Skeletal muscle tissue (tissue), 4 donors: ENCODE data around the gene ADAMTSL1. TPM values are rescaled to one million over a fixed set of nuclear protein-coding genes. Genes with fewer than 3 reads are reported as not detected.
"Not testable (repeated sequence)": the region's sequence is repeated elsewhere in the genome, so short reads cannot be mapped to it uniquely, and the experiment has no call there.

Source experiments
- H3K27ac ChIP-seq: one replicate; pipeline ENCODE4 v1.7.0; 2013; ENCODE audit warnings: mild to moderate bottlenecking, low read depth, low read length, inconsistent platforms
- H3K27me3 ChIP-seq, 3 donors: one replicate each; pipeline ENCODE4 v1.7.0; 2013; ENCODE audit warnings: low read length in 3 of 3; ENCODE audit not compliant: control insufficient read depth in 3 of 3, insufficient read depth in 3 of 3
- H3K36me3 ChIP-seq, 3 donors: one replicate each; pipeline ENCODE4 v1.7.0; 2013; ENCODE audit warnings: low read length in 3 of 3; ENCODE audit not compliant: control insufficient read depth in 3 of 3, insufficient read depth in 3 of 3
- H3K4me1 ChIP-seq, 3 donors: one replicate each; pipeline ENCODE4 v1.7.0; 2013; ENCODE audit warnings: low read length in 3 of 3, mild to moderate bottlenecking in 3 of 3; ENCODE audit not compliant: control insufficient read depth in 3 of 3, insufficient read depth in 3 of 3
- H3K4me3 ChIP-seq, 3 donors: one replicate each; pipeline ENCODE4 v1.7.0; 2013; ENCODE audit warnings: low read length in 3 of 3
- H3K9ac ChIP-seq, 3 donors: one replicate each; pipeline ENCODE4 v1.7.0; 2013; ENCODE audit warnings: low read length in 3 of 3, mild to moderate bottlenecking in 3 of 3, moderate library complexity in 2 of 3, low read depth in 1 of 3
- H3K9me3 ChIP-seq, 3 donors: one replicate each; pipeline ENCODE4 v1.7.0; 2013; ENCODE audit warnings: low read length in 3 of 3; ENCODE audit not compliant: control insufficient read depth in 3 of 3
- total RNA-seq: library from RNA; depleted of rRNA; stranded (reverse); fragments of >200 nt; gene quantifications from one replicate; pipeline ENCODE4 v1.2.3, GENCODE V29; 2014
- donor health status: Osteomylitis.

Gene ADAMTSL1
- total RNA-seq, 1 donor from 2014 or later: 18.3 TPM

DNA sequence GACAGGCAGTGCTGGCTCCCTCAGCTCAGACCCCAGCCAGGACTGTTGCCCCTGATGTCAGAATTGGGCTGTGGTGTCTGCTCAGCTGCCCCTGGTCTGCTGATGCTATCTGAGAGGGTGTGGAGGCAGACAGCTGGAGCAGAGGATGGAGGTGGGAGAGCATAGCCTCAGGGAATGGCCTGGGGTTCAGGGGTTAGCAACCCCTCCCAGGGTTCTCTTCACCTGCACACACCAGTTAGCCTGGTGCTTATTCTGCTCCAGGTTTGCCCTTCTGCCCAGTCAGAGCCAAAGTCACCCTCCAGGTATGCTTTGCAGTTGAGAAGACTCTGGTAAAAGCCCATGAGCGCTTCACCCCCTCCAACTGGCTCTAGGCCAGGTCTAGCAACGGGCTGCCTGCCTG lies 449.2 kb downstream of the ADAMTSL1 start:
- H3K9me3 ChIP-seq: no peaks in the 10 kb centered on the region
- no peaks in the 10 kb centered on the region for H3K27me3 ChIP-seq
- H3K27ac ChIP-seq: no peak overlapping the region
- H3K4me1 ChIP-seq: peaks cover 8 to 10% (median 9%) of the 10 kb centered on the region in 3 donors
- H3K4me3 ChIP-seq: no peak overlapping the region
- no peak overlapping the region for H3K9ac ChIP-seq
- H3K36me3 ChIP-seq: no peaks in the 10 kb centered on the region

DNA sequence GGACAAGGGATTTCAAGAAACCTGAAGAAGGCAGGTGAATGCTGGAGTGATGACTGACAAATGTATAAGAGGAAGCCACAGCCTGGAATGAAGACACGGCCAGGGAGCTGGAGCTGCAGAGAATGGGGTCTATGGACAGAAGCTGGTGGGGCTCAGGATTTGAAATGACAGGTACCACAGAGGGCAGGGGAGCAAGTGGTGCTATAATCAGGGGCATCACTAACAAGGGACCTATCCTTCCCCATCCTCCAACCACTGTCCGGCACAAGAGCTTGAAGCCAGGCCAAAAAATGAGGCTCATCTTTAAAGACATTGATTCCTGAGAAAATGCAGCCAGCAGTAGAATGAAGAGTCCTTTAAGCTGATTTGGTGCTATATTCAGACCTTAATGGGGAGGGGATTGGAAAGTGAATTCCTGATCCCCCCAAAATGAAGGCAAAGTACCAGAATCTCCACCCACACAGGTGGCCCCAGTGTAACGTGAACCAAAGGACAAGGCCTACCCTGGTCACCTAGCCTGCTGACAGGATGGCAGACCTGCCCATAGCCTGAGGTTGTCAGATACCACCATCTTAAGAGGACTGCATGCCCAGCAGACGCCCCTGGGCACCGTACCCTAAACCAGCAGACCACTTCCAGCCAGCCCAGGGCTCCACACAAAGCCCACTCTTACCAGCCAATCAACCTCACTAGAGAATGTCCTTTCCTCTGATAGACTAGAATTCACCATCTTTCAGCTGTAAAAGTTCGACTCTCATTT lies 449.9 kb downstream of the ADAMTSL1 start:
- H3K4me1 ChIP-seq: peaks cover 8 to 10% (median 9%) of the 10 kb centered on the region in 3 donors
- H3K27ac ChIP-seq: no peak overlapping the region
- H3K36me3 ChIP-seq: no peaks in the 10 kb centered on the region
- no peak overlapping the region for H3K4me3 ChIP-seq
- H3K27me3 ChIP-seq: no peaks in the 10 kb centered on the region
- no peaks in the 10 kb centered on the region for H3K9me3 ChIP-seq
- H3K9ac ChIP-seq: no peak overlapping the region

DNA sequence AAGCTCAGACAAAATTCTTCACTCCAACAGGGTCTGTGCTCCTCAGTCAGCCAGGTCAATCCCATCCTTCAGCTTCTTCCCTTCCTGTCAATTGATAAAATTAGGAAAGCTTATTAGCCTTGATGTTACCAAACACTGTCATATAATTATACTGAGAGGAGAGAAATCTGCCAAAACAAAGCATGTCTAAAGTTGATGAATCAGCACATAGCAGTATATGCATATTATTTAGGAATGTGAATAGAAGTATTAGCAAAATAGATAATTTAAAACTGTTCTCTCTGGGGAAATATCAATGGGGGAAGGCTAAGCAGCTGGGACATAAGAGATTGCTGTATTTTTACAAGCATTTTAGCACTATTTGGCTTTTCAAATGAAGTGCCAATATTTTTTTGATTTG lies 451.9 kb downstream of the ADAMTSL1 start:
- Histone ChIP-seq H3K27me3 (no peaks in the 10 kb centered on the region), H3K36me3 (no peaks in the 10 kb centered on the region), H3K4me3 (no peak overlapping the region), H3K9me3 (no peaks in the 10 kb centered on the region), H3K27ac (no peak overlapping the region), H3K4me1 (peaks cover 0 to 9% (median 8%) of the 10 kb centered on the region in 3 donors), H3K9ac (no peak overlapping the region)

DNA sequence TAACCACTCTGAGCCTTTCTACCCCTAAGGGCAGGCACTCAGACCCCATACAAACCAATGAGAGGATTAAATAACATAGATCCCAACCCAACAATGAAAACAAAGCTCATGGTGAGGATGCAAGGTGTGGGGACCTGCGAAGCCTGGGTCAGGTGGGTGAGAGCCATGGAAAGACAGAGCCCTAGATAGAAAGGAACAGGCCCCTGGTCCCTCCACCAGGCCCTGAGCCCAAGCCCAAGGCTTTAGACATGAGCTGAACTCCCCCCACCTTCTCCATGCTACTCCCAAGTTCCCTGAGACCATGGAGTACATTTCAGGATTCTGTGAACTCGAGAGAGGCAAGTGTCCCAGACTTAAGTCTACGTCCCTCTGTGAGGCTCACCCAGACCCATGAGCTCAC lies 452.6 kb downstream of the ADAMTSL1 start:
- H3K9me3 ChIP-seq: no peaks in the 10 kb centered on the region
- H3K27ac ChIP-seq: no peak overlapping the region
- H3K36me3 ChIP-seq: no peaks in the 10 kb centered on the region
- no peak overlapping the region for H3K9ac ChIP-seq
- H3K27me3 ChIP-seq: no peaks in the 10 kb centered on the region
- no peak overlapping the region for H3K4me3 ChIP-seq
- H3K4me1 ChIP-seq: peaks cover 0 to 8% (median 7%) of the 10 kb centered on the region in 3 donors

DNA sequence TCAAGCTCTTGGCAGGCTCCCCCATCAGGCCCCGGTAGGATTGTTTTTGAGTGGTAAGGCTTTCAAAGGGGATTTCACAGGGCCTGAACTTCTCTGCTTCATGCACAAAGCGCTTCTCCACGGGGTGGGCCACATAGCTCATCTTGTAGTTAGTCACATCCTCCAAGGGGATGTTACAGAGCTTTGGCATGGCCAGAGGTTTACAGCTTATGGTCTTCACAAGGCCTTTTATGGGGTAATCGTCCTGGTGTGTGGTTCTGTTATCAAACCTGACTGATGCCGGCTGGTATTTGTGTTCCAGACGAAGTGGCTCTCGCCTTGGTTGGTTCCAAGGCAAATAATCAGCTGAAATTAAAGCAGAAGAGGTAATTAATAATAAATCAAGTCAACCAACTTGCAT lies 454.8 kb downstream of the ADAMTSL1 start:
- no peak overlapping the region for H3K4me3 ChIP-seq
- H3K9ac ChIP-seq: no peak overlapping the region
- H3K27me3 ChIP-seq: no peaks in the 10 kb centered on the region
- H3K27ac ChIP-seq: no peak overlapping the region
- no peaks in the 10 kb centered on the region for H3K9me3 ChIP-seq
- no peaks in the 10 kb centered on the region for H3K36me3 ChIP-seq
- H3K4me1 ChIP-seq: no peaks in the 10 kb centered on the region

DNA sequence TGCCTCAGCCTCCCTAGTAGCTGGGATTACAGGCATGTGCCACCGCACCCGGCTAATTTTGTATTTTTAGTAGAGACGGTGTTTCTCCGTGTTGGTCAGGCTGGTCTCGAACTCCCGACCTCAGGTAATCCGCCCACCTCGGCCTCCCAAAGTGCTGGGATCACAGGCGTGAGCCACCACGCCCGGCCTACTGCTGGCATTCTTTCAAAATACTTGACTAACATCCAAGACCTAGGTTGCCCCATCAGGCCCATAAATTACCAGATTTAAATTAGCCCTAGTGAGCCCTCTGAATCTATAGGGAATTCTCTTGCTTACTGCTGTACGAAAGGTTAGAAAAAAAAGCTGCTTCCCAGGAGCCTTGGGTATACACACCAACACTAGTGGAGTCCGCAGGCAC lies 456.7 kb downstream of the ADAMTSL1 start:
- not testable (repeated sequence) for H3K36me3 ChIP-seq, H3K9ac ChIP-seq, H3K4me3 ChIP-seq, H3K9me3 ChIP-seq, H3K4me1 ChIP-seq, H3K27ac ChIP-seq, H3K27me3 ChIP-seq

DNA sequence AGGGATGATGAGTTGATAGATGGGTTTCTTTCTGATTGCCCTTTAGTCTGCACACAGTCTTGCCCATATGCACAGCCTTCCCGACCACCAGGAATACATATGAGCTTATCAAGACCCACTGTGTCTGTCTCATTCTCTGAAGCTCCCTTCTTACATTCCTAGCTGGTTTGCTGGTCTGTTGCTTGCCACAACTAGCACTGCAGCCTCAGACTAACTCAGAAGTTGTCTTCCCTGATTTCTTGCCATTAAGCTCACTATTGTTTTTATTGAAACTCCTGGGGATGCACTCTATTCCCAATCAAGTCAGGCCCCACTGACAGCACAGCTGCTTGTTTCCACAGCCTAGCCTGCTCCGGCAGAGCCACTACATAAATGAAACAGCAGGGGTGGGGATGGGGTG lies 461.6 kb downstream of the ADAMTSL1 start:
- H3K9me3 ChIP-seq: no peaks in the 10 kb centered on the region
- no peaks in the 10 kb centered on the region for H3K4me1 ChIP-seq
- no peaks in the 10 kb centered on the region for H3K36me3 ChIP-seq
- no peak overlapping the region for H3K27ac ChIP-seq
- no peaks in the 10 kb centered on the region for H3K27me3 ChIP-seq
- no peak overlapping the region for H3K4me3 ChIP-seq
- no peak overlapping the region for H3K9ac ChIP-seq

DNA sequence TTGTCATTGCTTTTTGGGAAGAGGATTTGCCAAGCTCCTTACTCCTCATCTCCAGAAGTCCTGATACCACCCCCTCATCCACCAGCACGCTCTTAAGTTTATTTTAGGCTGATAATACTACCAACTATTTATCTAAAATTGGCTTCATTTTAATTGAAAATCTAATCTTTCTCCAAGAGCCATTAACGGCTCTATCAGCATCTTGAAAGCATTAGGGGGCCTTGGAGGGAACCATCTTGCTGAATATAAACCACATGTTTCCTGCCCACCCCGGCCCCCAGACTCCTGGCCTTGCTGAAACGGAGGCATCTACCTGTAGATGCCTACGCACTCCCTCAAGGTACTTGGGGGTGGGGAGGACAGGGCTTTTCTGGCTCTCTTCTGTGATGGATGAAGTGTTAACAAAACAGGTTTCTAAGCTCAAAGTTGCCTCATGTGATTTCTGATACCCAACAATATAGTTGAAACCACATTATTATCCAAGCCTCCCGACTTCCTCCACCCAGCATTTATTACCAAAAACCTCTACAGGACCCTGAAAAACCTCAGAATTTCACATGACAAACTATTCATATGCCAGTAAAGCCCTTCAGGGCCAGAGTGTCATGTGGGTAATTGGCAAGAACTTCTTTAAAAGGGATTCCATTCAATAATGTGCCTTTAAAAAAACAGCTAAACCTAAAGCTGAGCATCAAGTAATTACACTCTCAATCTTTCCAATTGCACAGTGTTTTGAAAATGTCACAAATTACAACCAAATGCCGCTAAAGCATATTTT lies 462.3 kb downstream of the ADAMTSL1 start:
- Histone ChIP-seq H3K4me1 (no peaks in the 10 kb centered on the region), H3K9ac (no peak overlapping the region), H3K36me3 (no peaks in the 10 kb centered on the region), H3K27ac (no peak overlapping the region), H3K27me3 (no peaks in the 10 kb centered on the region), H3K9me3 (no peaks in the 10 kb centered on the region), H3K4me3 (no peak overlapping the region)

DNA sequence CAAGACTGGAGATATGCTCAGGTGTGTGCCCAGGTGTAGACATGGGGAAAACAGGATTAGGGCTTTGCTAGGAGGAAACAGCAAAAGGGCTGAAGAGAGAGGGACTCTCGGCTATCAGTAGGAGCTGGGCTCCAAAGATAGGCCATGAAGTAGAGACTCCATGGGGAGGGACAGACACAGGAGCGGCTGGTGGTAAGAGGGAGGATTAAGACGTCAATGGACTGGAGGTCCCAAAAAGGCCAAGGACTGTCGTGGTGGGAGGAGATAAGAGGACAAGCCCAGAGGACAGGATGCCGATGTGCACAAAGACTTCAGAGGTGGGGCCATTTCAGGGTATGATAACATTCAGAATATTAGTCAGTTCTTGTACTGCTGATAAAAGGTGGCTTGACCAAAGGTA lies 466.0 kb downstream of the ADAMTSL1 start:
- Histone ChIP-seq H3K4me1 (peaks cover 0 to 4% (median 0%) of the 10 kb centered on the region in 3 donors), H3K27me3 (no peaks in the 10 kb centered on the region), H3K27ac (no peak overlapping the region), H3K36me3 (no peaks in the 10 kb centered on the region), H3K9me3 (no peaks in the 10 kb centered on the region), H3K9ac (no peak overlapping the region), H3K4me3 (no peak overlapping the region)

DNA sequence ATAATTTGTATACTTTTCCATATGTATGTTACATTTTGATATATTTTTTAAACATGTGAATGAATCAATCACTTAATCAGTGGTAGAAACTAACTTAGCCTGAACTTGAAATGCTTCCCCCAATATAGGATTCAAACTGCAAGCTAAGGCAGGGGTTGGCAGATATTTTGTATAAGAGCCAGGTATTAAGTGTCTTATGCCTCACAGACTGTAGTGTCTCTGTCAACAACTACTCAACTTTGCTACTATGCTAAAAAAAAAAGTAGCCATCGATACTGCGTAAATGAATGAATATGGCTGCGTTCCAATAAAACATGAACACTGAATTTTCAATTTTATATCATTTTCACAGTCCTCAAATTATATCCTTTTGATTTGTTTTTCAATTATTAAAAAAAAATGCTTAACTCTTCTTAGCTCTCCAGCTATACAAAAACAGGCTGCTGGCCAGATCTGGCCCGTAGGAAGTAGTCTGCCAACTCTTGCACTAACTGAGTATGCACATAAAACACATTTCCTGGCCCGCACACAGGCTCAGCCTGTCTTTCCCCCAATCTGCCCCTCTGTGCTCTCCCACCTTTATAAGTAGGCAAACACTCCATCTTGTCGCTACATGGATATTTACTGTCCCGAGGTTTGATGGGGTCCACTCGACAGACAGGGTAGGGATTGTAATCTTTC lies 467.2 kb downstream of the ADAMTSL1 start:
- H3K4me1 ChIP-seq: peaks cover 0 to 4% (median 0%) of the 10 kb centered on the region in 3 donors
- H3K9ac ChIP-seq: no peak overlapping the region
- H3K36me3 ChIP-seq: no peaks in the 10 kb centered on the region
- no peaks in the 10 kb centered on the region for H3K27me3 ChIP-seq
- no peak overlapping the region for H3K27ac ChIP-seq
- no peak overlapping the region for H3K4me3 ChIP-seq
- H3K9me3 ChIP-seq: no peaks in the 10 kb centered on the region
